Smooth muscle cell of bladder (primary cell): ENCODE data around the gene PTRH2. TPM values are rescaled to one million over a fixed set of nuclear protein-coding genes. Genes with fewer than 3 reads are reported as not detected.

ENCODE experiments used
- total RNA-seq: library from RNA; depleted of rRNA; stranded (reverse); fragments of >200 nt; gene quantifications from 2 replicates; pipeline ENCODE4 v1.2.3, GENCODE V29; 2014

Gene PTRH2
- total RNA-seq: 20.9 and 30.7 TPM in 2 replicates

DNA sequence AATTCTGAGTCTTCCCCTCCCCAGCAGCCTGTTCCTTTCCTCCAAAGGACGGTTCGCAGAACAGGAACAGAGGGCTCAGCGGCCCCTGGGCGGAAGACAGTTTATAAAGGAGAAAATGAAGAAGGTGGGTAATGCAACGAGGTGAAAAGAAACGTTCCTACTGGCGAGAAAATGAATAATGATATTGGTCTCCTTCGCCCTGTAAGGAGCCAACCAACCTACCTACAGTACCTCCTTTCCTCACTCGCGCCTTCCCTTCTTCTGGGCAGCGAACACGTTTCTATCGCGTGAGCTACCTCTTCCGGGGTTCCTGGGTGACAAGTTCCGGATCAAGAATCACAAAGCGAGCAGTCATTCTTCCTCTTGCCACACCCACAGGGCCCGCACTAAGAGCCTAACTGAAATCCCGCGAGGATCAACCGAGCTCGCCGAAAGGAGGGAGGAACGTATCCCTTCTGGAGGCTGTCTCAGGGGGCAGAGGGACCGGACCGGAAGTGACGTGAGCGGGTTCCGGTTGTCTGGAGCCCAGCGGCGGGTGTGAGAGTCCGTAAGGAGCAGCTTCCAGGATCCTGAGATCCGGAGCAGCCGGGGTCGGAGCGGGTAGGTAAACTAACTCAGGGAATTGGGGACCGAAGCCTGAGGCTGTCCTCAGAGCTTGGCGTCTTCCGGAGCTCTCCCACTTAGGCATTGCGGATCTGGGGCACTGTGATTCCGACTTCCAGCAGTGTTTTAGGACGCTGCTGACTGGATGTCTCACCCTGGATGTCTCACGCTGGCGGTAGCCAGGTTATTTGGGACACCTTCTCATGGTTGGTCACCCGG is at the start of gene PTRH2, which contains the start of gene VMP1:
PTRH2 (minus strand) TSS at position 282 of the 822 bp plus-strand sequence. CDS start 9,452 bp downstream, outside the sequence.
VMP1 (plus strand) TSS at position 506 of the 822 bp plus-strand sequence. CDS start 23,793 bp downstream, outside the sequence.

Other genes starting within 250 kb of the PTRH2 start
- gene DHX40, start 141.8 kb downstream of the PTRH2 start, total RNA-seq: 66.7 and 71.0 TPM in 2 replicates
- 295 and 330 TPM in 2 replicates for gene CLTC, start 87.5 kb downstream of the PTRH2 start, total RNA-seq
- gene VMP1, start 224 bp upstream of the PTRH2 start, total RNA-seq: 163 and 175 TPM in 2 replicates
- gene TUBD1, start 185.5 kb upstream of the PTRH2 start, total RNA-seq: 2.8 and 3.9 TPM in 2 replicates
- 23.3 and 28.7 TPM in 2 replicates for gene RPS6KB1, start 185.7 kb upstream of the PTRH2 start, total RNA-seq